ENCODE measurements around the gene FAM20B.

DNA sequence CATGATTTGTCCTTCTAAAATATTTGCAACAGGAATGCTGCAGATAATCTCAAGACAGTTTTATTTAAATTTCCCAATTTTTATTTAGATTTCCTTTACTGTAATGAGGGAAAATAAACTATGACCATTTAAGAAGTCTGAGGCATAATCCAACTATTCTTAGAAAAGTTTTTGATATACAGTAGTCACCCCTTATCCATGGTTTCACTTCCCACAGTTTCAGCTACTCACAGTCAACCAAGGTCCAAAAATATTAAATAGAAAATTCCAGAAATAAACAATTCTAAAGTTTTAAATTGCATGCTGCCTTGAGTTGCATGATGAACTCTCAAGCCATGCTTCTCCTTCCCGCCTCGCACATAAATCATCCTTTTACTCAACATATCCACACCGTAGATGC lies 89.5 kb downstream of the FAM20B start:
- TF ChIP-seq, protein P1, sequence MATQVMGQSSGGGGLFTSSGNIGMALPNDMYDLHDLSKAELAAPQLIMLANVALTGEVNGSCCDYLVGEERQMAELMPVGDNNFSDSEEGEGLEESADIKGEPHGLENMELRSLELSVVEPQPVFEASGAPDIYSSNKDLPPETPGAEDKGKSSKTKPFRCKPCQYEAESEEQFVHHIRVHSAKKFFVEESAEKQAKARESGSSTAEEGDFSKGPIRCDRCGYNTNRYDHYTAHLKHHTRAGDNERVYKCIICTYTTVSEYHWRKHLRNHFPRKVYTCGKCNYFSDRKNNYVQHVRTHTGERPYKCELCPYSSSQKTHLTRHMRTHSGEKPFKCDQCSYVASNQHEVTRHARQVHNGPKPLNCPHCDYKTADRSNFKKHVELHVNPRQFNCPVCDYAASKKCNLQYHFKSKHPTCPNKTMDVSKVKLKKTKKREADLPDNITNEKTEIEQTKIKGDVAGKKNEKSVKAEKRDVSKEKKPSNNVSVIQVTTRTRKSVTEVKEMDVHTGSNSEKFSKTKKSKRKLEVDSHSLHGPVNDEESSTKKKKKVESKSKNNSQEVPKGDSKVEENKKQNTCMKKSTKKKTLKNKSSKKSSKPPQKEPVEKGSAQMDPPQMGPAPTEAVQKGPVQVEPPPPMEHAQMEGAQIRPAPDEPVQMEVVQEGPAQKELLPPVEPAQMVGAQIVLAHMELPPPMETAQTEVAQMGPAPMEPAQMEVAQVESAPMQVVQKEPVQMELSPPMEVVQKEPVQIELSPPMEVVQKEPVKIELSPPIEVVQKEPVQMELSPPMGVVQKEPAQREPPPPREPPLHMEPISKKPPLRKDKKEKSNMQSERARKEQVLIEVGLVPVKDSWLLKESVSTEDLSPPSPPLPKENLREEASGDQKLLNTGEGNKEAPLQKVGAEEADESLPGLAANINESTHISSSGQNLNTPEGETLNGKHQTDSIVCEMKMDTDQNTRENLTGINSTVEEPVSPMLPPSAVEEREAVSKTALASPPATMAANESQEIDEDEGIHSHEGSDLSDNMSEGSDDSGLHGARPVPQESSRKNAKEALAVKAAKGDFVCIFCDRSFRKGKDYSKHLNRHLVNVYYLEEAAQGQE (IDR thresholded peaks at IDR 0.05; ENCODE audit: insufficient replicate concordance, low read depth): no peak
- TF ChIP-seq CTCF (IDR thresholded peaks at IDR 0.05; ENCODE audit: insufficient read depth, low read length) (no peak), POLR2AphosphoS5 (IDR thresholded peaks at IDR 0.05; ENCODE audit: low read depth) (no peak)
